Measurements from ENCODE around the gene LRATD1. TPM values are rescaled to one million over a fixed set of nuclear protein-coding genes. Genes with fewer than 3 reads are reported as not detected.

LRATD1 gene
- total RNA-seq, 4 donors from 2014 or later: 1.3 to 5.7 (median 3.2) TPM

- no peak for DNase-seq (ENCODE audit: low spot score in 2 of 2)
- no peak overlapping the region for H3K4me3 ChIP-seq
- no peak overlapping the region for H3K27ac ChIP-seq
- H3K27me3 ChIP-seq: no peaks in the 10 kb centered on the region
- TF ChIP-seq POLR2A (IDR thresholded peaks at IDR 0.05): no peak
- TF ChIP-seq EP300 (IDR thresholded peaks at IDR 0.05): no peak
- TF ChIP-seq, protein P1, sequence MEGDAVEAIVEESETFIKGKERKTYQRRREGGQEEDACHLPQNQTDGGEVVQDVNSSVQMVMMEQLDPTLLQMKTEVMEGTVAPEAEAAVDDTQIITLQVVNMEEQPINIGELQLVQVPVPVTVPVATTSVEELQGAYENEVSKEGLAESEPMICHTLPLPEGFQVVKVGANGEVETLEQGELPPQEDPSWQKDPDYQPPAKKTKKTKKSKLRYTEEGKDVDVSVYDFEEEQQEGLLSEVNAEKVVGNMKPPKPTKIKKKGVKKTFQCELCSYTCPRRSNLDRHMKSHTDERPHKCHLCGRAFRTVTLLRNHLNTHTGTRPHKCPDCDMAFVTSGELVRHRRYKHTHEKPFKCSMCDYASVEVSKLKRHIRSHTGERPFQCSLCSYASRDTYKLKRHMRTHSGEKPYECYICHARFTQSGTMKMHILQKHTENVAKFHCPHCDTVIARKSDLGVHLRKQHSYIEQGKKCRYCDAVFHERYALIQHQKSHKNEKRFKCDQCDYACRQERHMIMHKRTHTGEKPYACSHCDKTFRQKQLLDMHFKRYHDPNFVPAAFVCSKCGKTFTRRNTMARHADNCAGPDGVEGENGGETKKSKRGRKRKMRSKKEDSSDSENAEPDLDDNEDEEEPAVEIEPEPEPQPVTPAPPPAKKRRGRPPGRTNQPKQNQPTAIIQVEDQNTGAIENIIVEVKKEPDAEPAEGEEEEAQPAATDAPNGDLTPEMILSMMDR (IDR thresholded peaks at IDR 0.05): no peak
- no peaks in the 10 kb centered on the region for H3K4me1 ChIP-seq
- H3K9me3 ChIP-seq: no peaks in the 10 kb centered on the region
- no peaks in the 10 kb centered on the region for H3K36me3 ChIP-seq
- 57 to 60% methylated on average over 1 of the region's 1 CpG for whole genome bisulfite sequencing, 2 donors
Measured at GRCh38 chr2:14602309-14602708, 30.2 kb upstream of the LRATD1 start.

DNA sequence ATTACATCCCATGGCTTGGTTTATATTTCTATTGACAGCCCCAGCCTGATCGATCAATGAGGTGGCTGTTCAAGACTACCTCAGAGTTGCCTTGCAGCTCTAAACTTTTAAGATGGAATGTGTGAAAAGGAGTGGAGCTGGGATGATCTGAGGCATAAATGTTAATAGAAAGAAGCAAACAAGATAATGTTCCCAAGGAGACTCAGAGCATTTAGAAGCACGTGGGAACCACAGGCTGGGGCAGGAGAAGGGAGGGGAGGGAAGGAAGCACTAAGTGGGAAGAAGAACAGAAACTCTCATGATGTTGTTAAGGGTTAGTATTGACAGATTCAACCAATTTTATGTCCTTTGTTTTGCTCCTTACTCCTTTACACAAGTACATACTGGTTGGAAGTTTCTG, 28.8 kb upstream of the LRATD1 start:
- Histone ChIP-seq H3K9me3 (no peaks in the 10 kb centered on the region), H3K36me3 (no peaks in the 10 kb centered on the region), H3K27ac (no peak overlapping the region), H3K27me3 (no peaks in the 10 kb centered on the region), H3K4me1 (no peaks in the 10 kb centered on the region), H3K4me3 (no peak overlapping the region)
- DNase-seq (ENCODE audit: low spot score in 2 of 2): no peak
- no peak for TF ChIP-seq POLR2A (IDR thresholded peaks at IDR 0.05)
- TF ChIP-seq, protein P1 (IDR thresholded peaks at IDR 0.05): no peak
- 54% methylated on average over 2 of the region's 2 CpGs for WGBS, 2 donors

GRCh38 chr2:14608245-14608644, 24.3 kb upstream of the LRATD1 start:
- Histone ChIP-seq H3K36me3 (no peaks in the 10 kb centered on the region), H3K4me3 (no peak overlapping the region), H3K4me1 (no peaks in the 10 kb centered on the region), H3K27ac (no peak overlapping the region), H3K27me3 (no peaks in the 10 kb centered on the region), H3K9me3 (no peaks in the 10 kb centered on the region)
- no peak for DNase-seq (ENCODE audit: low spot score in 2 of 2)
- 82 to 95% methylated on average over 2 of the region's 2 CpGs for WGBS, 2 donors
- no peak for TF ChIP-seq POLR2A (IDR thresholded peaks at IDR 0.05)
- TF ChIP-seq, protein P1 (IDR thresholded peaks at IDR 0.05): no peak
- no peak for TF ChIP-seq EP300 (IDR thresholded peaks at IDR 0.05)

DNA sequence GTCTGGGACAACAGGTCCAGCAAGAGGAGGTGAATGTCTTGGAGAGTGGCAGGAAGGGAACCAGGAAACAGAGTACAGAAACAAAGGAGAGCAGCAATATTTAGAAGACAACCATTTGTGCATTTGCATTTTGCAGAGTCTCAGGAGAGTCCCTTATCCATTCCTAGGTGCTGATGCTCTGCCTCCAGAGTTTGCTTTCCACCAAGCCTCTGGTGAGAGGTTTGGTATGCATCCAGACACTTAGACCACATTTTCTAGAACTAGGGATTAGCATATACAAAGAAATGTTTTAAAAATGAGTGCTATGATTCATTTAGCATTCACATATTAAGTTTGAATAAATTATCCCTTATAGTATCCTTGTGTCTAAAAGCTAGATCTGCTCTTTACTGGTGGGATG, 18.5 kb upstream of the LRATD1 start:
- Histone ChIP-seq H3K36me3 (no peaks in the 10 kb centered on the region), H3K27me3 (no peaks in the 10 kb centered on the region), H3K27ac (no peak overlapping the region), H3K4me3 (no peak overlapping the region), H3K9me3 (no peaks in the 10 kb centered on the region), H3K4me1 (no peaks in the 10 kb centered on the region)
- no peak for DNase-seq (ENCODE audit: low spot score in 2 of 2)
- TF ChIP-seq POLR2A (IDR thresholded peaks at IDR 0.05): no peak
- TF ChIP-seq, protein P1 (IDR thresholded peaks at IDR 0.05): no peak
- no peak for TF ChIP-seq EP300 (IDR thresholded peaks at IDR 0.05)

DNA sequence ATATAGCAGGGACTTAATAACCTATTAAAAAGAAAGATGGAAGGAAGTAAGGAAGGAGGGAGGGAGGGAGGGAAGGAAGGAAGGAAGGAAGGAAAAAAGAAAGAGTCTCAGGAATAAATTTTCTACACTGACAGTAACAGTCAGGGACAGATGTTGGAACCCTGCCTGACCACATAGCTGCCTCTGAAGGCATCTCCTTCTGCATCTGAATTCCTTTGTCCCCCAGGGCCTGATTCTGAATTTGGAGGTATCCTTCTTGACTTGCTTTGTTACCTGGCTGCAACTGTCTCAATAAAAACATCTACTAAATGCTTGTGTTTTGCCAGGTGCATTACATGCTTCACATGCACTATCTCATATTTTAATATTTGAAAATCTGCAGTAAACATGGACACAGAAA, 17.4 kb upstream of the LRATD1 start:
- H3K36me3 ChIP-seq: no peaks in the 10 kb centered on the region
- no peaks in the 10 kb centered on the region for H3K27me3 ChIP-seq
- no peaks in the 10 kb centered on the region for H3K4me1 ChIP-seq
- TF ChIP-seq POLR2A (IDR thresholded peaks at IDR 0.05): no peak
- no peak overlapping the region for H3K27ac ChIP-seq
- no peak for DNase-seq (ENCODE audit: low spot score in 2 of 2)
- H3K9me3 ChIP-seq: no peaks in the 10 kb centered on the region
- no peak overlapping the region for H3K4me3 ChIP-seq

- no peak overlapping the region for H3K27ac ChIP-seq
- no peaks in the 10 kb centered on the region for H3K4me1 ChIP-seq
- H3K9me3 ChIP-seq: no peaks in the 10 kb centered on the region
- TF ChIP-seq, protein P1 (IDR thresholded peaks at IDR 0.05): no peak
- TF ChIP-seq EP300 (IDR thresholded peaks at IDR 0.05): no peak
- TF ChIP-seq POLR2A (IDR thresholded peaks at IDR 0.05): no peak
- WGBS, 2 donors: 91% methylated on average over 9 of the region's 9 CpGs
- DNase-seq (ENCODE audit: low spot score in 2 of 2): no peak
- H3K27me3 ChIP-seq: no peaks in the 10 kb centered on the region
- H3K4me3 ChIP-seq: no peak overlapping the region
- no peaks in the 10 kb centered on the region for H3K36me3 ChIP-seq
Measured at GRCh38 chr2:14615760-14616159, 16.8 kb upstream of the LRATD1 start.

Measured in tibial nerve (tissue), 4 donors.